ENCODE data around the gene GALNTL6.

- TF ChIP-seq EZH2 (IDR thresholded peaks at IDR 0.05; ENCODE audit: insufficient read depth, low read length) (no peak), CTCF (IDR thresholded peaks at IDR 0.05; ENCODE audit: insufficient read depth, low read depth, low read length) (no peak)
These were observed 1231.1 kb downstream of the GALNTL6 start for GRCh38 chr4:173044340-173044739.
